HepG2 (cell line): ENCODE data around the gene AK2. TPM values are rescaled to one million over a fixed set of nuclear protein-coding genes. Genes with fewer than 3 reads are reported as not detected.

Experiments
- BHLHE40 ChIP-seq: IDR thresholded peaks from 2 replicates; pipeline ENCODE4 v1.6.1; 2011; ENCODE audit warnings: low read length, improper control_type of control experiment
- CC2D1A ChIP-seq: sonication (generic); formaldehyde crosslinking; IDR thresholded peaks from 2 replicates; pipeline ENCODE4 v1.8.1; 2023; ENCODE audit warnings: mild to moderate bottlenecking, missing genetic modification reagents
- CENPT ChIP-seq: sonication (generic); formaldehyde crosslinking; IDR thresholded peaks from 2 replicates; pipeline ENCODE4 v1.8.0; 2022; ENCODE audit warnings: low read depth, mild to moderate bottlenecking, moderate library complexity, missing genetic modification reagents
- HNRNPH1 ChIP-seq: fragments of 200-400 bp; formaldehyde crosslinking; optimal IDR thresholded peaks from 2 replicates; pipeline ENCODE3; 2017; ENCODE audit warnings: mild to moderate bottlenecking, low read depth, low read length
- HOXA5 ChIP-seq: sonication (generic); formaldehyde crosslinking; IDR thresholded peaks from 2 replicates; pipeline ENCODE4 v1.4.0; 2020; ENCODE audit warnings: missing genetic modification reagents
- KLF16 ChIP-seq, 2 experiments: sonication (generic) in 1 of 2; formaldehyde crosslinking in 1 of 2; IDR thresholded peaks; 2 replicates each; pipeline versions ENCODE4 v1.6.1 to v1.8.0; 2016 to 2023; ENCODE audit warnings: missing genetic modification reagents in 2 of 2, missing compliant biosample characterization in 1 of 2
- MAFG ChIP-seq: sonication (generic); formaldehyde crosslinking; IDR thresholded peaks from 2 replicates; pipeline ENCODE4 v1.5.1; 2020; ENCODE audit warnings: mild to moderate bottlenecking, missing genetic modification reagents
- NFRKB ChIP-seq: fragments of 450-650 bp; IDR thresholded peaks from 2 replicates; pipeline ENCODE4 v1.6.1; 2017
- PATZ1 ChIP-seq: sonication (generic); formaldehyde crosslinking; IDR thresholded peaks from 2 replicates; pipeline ENCODE4 v1.4.0; 2020; ENCODE audit warnings: missing genetic modification reagents
- RAD51 ChIP-seq: fragments of 450-650 bp; IDR thresholded peaks from 2 replicates; pipeline ENCODE4 v1.6.1; 2016; ENCODE audit warnings: borderline replicate concordance
- RBFOX2 ChIP-seq: fragments of 200-400 bp; formaldehyde crosslinking; IDR thresholded peaks from 2 replicates; pipeline ENCODE4 v1.6.1; 2017; ENCODE audit warnings: low read depth, mild to moderate bottlenecking, low read length
- RCOR2 ChIP-seq: IDR thresholded peaks from 2 replicates; pipeline ENCODE4 v1.6.1; 2016; ENCODE audit warnings: missing biosample characterization, missing genetic modification reagents
- SOX13 ChIP-seq, 3 experiments: fragments of 450-650 bp in 1 of 3; sonication (generic) in 1 of 3; formaldehyde crosslinking in 1 of 3; IDR thresholded peaks in 2 of 3; conservative IDR thresholded peaks in 1 of 3; 2 replicates each; pipeline versions ENCODE4 v1.5.0 to v1.6.1; 2016 to 2020; ENCODE audit warnings: antibody characterized with exemption in 1 of 3, mild to moderate bottlenecking in 1 of 3, missing compliant biosample characterization in 1 of 3, missing genetic modification reagents in 1 of 3, moderate library complexity in 1 of 3
- SP2 ChIP-seq: sonication (generic); formaldehyde crosslinking; IDR thresholded peaks from 2 replicates; pipeline ENCODE4 v1.5.1; 2020; ENCODE audit warnings: mild to moderate bottlenecking, missing genetic modification reagents
- SRF ChIP-seq: IDR thresholded peaks from 2 replicates; pipeline ENCODE4 v1.6.1; 2011; ENCODE audit warnings: mild to moderate bottlenecking, low read depth, low read length, moderate library complexity
- STAT6 ChIP-seq: sonication (generic); formaldehyde crosslinking; IDR thresholded peaks from 2 replicates; pipeline ENCODE4 v1.4.0; 2020; ENCODE audit warnings: missing genetic modification reagents, mild to moderate bottlenecking, borderline replicate concordance
- YEATS4 ChIP-seq: sonication (generic); formaldehyde crosslinking; IDR thresholded peaks from 2 replicates; pipeline ENCODE4 v1.4.0; 2020; ENCODE audit warnings: missing genetic modification reagents, borderline replicate concordance
- ZBTB8A ChIP-seq: sonication (generic); formaldehyde crosslinking; IDR thresholded peaks from 2 replicates; pipeline ENCODE4 v1.4.0; 2020; ENCODE audit warnings: mild to moderate bottlenecking, low read depth, missing genetic modification reagents, borderline replicate concordance
- ZFP91 ChIP-seq: sonication (generic); formaldehyde crosslinking; IDR thresholded peaks from 2 replicates; pipeline ENCODE4 v1.9.0; 2022; ENCODE audit warnings: missing genetic modification reagents, mild to moderate bottlenecking, borderline replicate concordance
- ZNF484 ChIP-seq: sonication (generic); formaldehyde crosslinking; IDR thresholded peaks from 2 replicates; pipeline ENCODE4 v1.5.1; 2020; ENCODE audit warnings: mild to moderate bottlenecking, low read depth, missing genetic modification reagents, borderline replicate concordance
- ZSCAN20 ChIP-seq: sonication (generic); formaldehyde crosslinking; IDR thresholded peaks from 2 replicates; pipeline ENCODE4 v1.4.0; 2020; ENCODE audit warnings: missing genetic modification reagents, mild to moderate bottlenecking, borderline replicate concordance
- polyA plus RNA-seq, 8 experiments: library from polyadenylated mRNA; depleted of rRNA in 3 of 8; stranded (reverse) in 7 of 8; unstranded in 1 of 8; fragments of >200 nt; fragmentation: Illumina TruSeq in 4 of 8; extraction: Trizol in 4 of 8; gene quantifications; 2 replicates each; pipeline versions ENCODE4 v1.2.1 to v1.2.3, GENCODE V29; 2011 to 2016; ENCODE audit warnings: low read depth in 4 of 8, missing spikeins in 1 of 8, mixed read lengths in 1 of 8; ENCODE audit not compliant: insufficient read depth in 1 of 8
- total RNA-seq, 5 experiments: library from RNA; depleted of rRNA; stranded (reverse); fragments of >200 nt; fragmentation: Illumina TruSeq; extraction: Trizol; gene quantifications; 2 replicates each; pipeline ENCODE4 v1.2.3, GENCODE V29; 2016; ENCODE audit warnings: low read depth in 1 of 5
- TF ChIP-seq, protein P1 (sequence below): sonication (generic); formaldehyde crosslinking; IDR thresholded peaks from 2 replicates; pipeline ENCODE4 v1.4.0; 2020; ENCODE audit warnings: missing genetic modification reagents

The AK2 gene
- total and polyA plus RNA-seq, 2 of the 13 experiments (the other 11 are each of a cell fraction or from before 2014, with no cell fraction given): 170 to 188 TPM

- TF ChIP-seq MAFG (CRISPR knock-in tag): no peak
- TF ChIP-seq SP2: peak; percentile 16; the same call in 1 of the 2 replicates
- TF ChIP-seq PATZ1 (CRISPR knock-in tag): peak; percentile 64
- TF ChIP-seq SOX13 (IDR thresholded peaks at IDR 0.05): no peak
- TF ChIP-seq SOX13 (CRISPR knock-in tag; conservative IDR thresholded peaks at IDR 0.05 in 1 of 2, IDR thresholded peaks at IDR 0.05 in 1 of 2): peak in 1 of 2 experiments; percentile 50; a peak in 2 of 4 replicates
- peak; percentile 97 for TF ChIP-seq RBFOX2
- TF ChIP-seq RAD51: no peak
- TF ChIP-seq HNRNPH1: no peak
- TF ChIP-seq BHLHE40: no peak
- TF ChIP-seq NFRKB: no peak
- no peak for TF ChIP-seq CENPT (CRISPR knock-in tag)
- 0 out of 2 replicates have a peak, but pooled peaks have one; percentile 57 for TF ChIP-seq HOXA5 (CRISPR knock-in tag)
- TF ChIP-seq ZBTB8A: no peak
- peak; percentile 69 for TF ChIP-seq YEATS4 (CRISPR knock-in tag)
- no peak for TF ChIP-seq ZSCAN20 (CRISPR knock-in tag)
- TF ChIP-seq ZFP91 (CRISPR knock-in tag): peak; percentile 46; the same call in 1 of the 2 replicates
- TF ChIP-seq KLF16 (CRISPR knock-in tag; IDR thresholded peaks at IDR 0.05): peak in 1 of 2 experiments; percentile 39; a peak in 1 of 4 replicates
- TF ChIP-seq SRF: no peak
- TF ChIP-seq RCOR2: no peak
- TF ChIP-seq CC2D1A (CRISPR knock-in tag): no peak
- no peak for TF ChIP-seq STAT6
- TF ChIP-seq, protein P1, sequence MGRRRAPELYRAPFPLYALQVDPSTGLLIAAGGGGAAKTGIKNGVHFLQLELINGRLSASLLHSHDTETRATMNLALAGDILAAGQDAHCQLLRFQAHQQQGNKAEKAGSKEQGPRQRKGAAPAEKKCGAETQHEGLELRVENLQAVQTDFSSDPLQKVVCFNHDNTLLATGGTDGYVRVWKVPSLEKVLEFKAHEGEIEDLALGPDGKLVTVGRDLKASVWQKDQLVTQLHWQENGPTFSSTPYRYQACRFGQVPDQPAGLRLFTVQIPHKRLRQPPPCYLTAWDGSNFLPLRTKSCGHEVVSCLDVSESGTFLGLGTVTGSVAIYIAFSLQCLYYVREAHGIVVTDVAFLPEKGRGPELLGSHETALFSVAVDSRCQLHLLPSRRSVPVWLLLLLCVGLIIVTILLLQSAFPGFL: no peak
- no peak for TF ChIP-seq ZNF484 (CRISPR knock-in tag)
These were observed 72.0 kb downstream of the AK2 start, which contains the start of gene RNF19B (continued) for GRCh38 chr1:32964461-32965250.
